Measurements from ENCODE around the gene MTMR2. TPM values are rescaled to one million over a fixed set of nuclear protein-coding genes. Genes with fewer than 3 reads are reported as not detected.

Gene MTMR2
- total RNA-seq, 1 donor from 2014 or later = 45.0 TPM

DNA sequence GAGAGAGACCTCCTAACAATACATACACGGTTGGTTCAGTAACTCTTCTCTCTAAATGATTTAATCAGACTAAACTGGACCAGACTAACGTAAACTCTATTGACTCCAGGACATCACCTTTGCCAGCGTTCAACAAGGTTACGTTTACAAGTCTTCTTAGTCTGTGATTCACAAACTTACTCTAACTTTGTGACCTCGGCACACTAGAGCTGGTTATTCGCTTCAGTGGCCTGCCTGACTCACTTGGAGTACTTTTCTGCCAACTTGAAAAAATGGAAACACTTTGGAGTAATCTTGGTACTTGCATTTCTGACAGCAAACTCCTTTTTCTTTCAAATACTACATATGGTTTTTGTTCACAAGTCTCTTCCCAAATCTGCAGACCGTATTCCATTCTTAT lies 26.2 kb downstream of the MTMR2 start:
- DNase-seq (ENCODE audit: low spot score, unreplicated experiment) = no peak
- Mint-ChIP-seq H3K4me3 (ENCODE audit: low read depth) (no peak overlapping the region), H3K27ac (no peak overlapping the region), H3K27me3 (no peaks in the 10 kb centered on the region), H3K4me1 (ENCODE audit: low read depth) (no peaks in the 10 kb centered on the region), H3K9me3 (ENCODE audit: low read depth) (no peaks in the 10 kb centered on the region), H3K36me3 (ENCODE audit: insufficient read depth) (no peaks in the 10 kb centered on the region)
- no peak for TF ChIP-seq CTCF (IDR thresholded peaks at IDR 0.05; ENCODE audit: unreplicated experiment)

DNA sequence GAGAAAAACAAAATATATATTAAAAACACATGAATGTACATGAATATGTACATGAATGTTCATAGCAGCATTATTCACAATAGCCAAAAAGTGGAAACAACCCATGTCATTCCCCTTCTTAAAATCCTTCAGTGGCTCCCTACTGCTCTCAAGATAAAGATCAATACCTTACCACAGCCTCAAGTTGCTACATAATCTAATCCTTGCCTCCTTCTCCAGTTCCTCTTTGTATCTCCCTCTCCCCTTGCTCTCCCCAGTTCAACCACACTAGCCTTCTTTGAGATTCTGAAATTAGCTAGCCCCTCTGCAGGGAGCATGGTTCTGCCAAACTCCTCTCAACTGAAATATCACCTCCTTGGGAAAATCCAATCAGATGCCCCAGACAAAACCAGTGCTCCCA lies 28.1 kb downstream of the MTMR2 start:
- Mint-ChIP-seq H3K4me1 (ENCODE audit: low read depth) (no peaks in the 10 kb centered on the region), H3K4me3 (ENCODE audit: low read depth) (no peak overlapping the region), H3K9me3 (ENCODE audit: low read depth) (no peaks in the 10 kb centered on the region), H3K27ac (no peak overlapping the region), H3K36me3 (ENCODE audit: insufficient read depth) (no peaks in the 10 kb centered on the region), H3K27me3 (no peaks in the 10 kb centered on the region)
- no peak for TF ChIP-seq CTCF (IDR thresholded peaks at IDR 0.05; ENCODE audit: unreplicated experiment)
- DNase-seq (ENCODE audit: low spot score, unreplicated experiment) = no peak

DNA sequence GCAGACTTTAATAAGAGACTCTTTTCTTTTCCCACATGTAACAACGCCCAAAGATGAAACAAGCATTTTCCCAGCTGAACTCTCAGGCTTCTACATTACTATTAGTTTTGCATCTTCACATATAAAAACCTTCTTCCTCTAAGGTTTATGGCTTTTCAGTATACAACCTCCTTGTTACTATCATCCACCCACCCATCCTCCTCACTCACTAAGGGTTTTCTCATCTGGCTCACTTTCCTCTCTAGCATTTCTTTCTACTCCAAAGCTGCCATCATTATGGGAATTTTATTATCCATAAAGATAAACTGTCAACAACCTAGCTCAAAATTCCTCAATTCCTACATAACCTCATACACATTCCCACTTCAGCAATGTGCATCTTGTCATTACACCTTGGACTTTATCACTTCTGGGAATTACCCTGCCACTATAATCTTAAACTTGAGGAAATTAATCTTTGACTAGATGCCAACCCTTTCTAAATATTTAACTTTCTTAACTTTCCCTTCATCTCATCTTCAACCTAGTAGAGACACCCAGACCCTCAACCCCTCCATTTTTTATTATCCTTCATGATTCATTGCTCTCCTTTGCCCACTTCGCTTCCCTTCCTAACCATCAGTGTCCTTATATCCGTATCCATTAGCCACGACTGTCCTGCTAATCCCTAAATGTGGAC lies 30.9 kb downstream of the MTMR2 start:
- no peak for DNase-seq (ENCODE audit: low spot score, unreplicated experiment)
- Mint-ChIP-seq H3K27me3 (no peaks in the 10 kb centered on the region), H3K4me1 (ENCODE audit: low read depth) (no peaks in the 10 kb centered on the region), H3K9me3 (ENCODE audit: low read depth) (no peaks in the 10 kb centered on the region), H3K36me3 (ENCODE audit: insufficient read depth) (no peaks in the 10 kb centered on the region), H3K27ac (no peak overlapping the region), H3K4me3 (ENCODE audit: low read depth) (no peak overlapping the region)
- no peak for TF ChIP-seq CTCF (IDR thresholded peaks at IDR 0.05; ENCODE audit: unreplicated experiment)

GRCh38 chr11:95892492-95892891 lies 31.4 kb downstream of the MTMR2 start:
- Mint-ChIP-seq H3K27ac (no peak overlapping the region), H3K9me3 (ENCODE audit: low read depth) (no peaks in the 10 kb centered on the region), H3K36me3 (ENCODE audit: insufficient read depth) (peaks cover 1% of the 10 kb centered on the region), H3K4me3 (ENCODE audit: low read depth) (no peak overlapping the region), H3K4me1 (ENCODE audit: low read depth) (no peaks in the 10 kb centered on the region), H3K27me3 (no peaks in the 10 kb centered on the region)
- TF ChIP-seq CTCF (IDR thresholded peaks at IDR 0.05; ENCODE audit: unreplicated experiment) = no peak
- no peak for DNase-seq (ENCODE audit: low spot score, unreplicated experiment)

GRCh38 chr11:95891423-95892170 lies 32.3 kb downstream of the MTMR2 start:
- Mint-ChIP-seq H3K4me1 (ENCODE audit: low read depth) (no peaks in the 10 kb centered on the region), H3K4me3 (ENCODE audit: low read depth) (no peak overlapping the region), H3K27me3 (no peaks in the 10 kb centered on the region), H3K27ac (no peak overlapping the region), H3K36me3 (ENCODE audit: insufficient read depth) (peaks cover 5% of the 10 kb centered on the region), H3K9me3 (ENCODE audit: low read depth) (no peaks in the 10 kb centered on the region)
- TF ChIP-seq CTCF (IDR thresholded peaks at IDR 0.05; ENCODE audit: unreplicated experiment) = no peak
- no peak for DNase-seq (ENCODE audit: low spot score, unreplicated experiment)
